NCI-H2196 (cell line): ENCODE data around the gene KCNJ18.
"Not testable (repeated sequence)": the region's sequence is repeated elsewhere in the genome, so short reads cannot be mapped to it uniquely, and the experiment has no call there.

Experiments
- DNase-seq: peaks from one replicate; lab custom pipeline; 2025; ENCODE audit not compliant: unreplicated experiment; lab: John Stamatoyannopoulos, UW

KCNJ18 gene

GRCh38 chr17:21670361-21671155 lies 21.8 kb upstream of the KCNJ18 start:
- not testable (repeated sequence) for DNase-seq

GRCh38 chr17:21671437-21671836 lies 20.9 kb upstream of the KCNJ18 start:
- DNase-seq, result not testable (repeated sequence)

GRCh38 chr17:21671871-21672270 lies 20.5 kb upstream of the KCNJ18 start:
- not testable (repeated sequence) for DNase-seq

GRCh38 chr17:21673451-21674241 lies 18.7 kb upstream of the KCNJ18 start:
- DNase-seq, result not testable (repeated sequence)

- no peak for DNase-seq
Measured at GRCh38 chr17:21674242-21674731, 18.0 kb upstream of the KCNJ18 start.

GRCh38 chr17:21674891-21675738 lies 17.2 kb upstream of the KCNJ18 start:
- not testable (repeated sequence) for DNase-seq

- DNase-seq, result not testable (repeated sequence)
Measured at GRCh38 chr17:21675739-21676130, 16.6 kb upstream of the KCNJ18 start.

GRCh38 chr17:21676281-21677111 lies 15.8 kb upstream of the KCNJ18 start:
- DNase-seq, result no peak

GRCh38 chr17:21677126-21677910 lies 15.0 kb upstream of the KCNJ18 start:
- DNase-seq, result no peak

GRCh38 chr17:21677911-21678310 lies 14.4 kb upstream of the KCNJ18 start:
- no peak for DNase-seq

GRCh38 chr17:21678393-21679081 lies 13.8 kb upstream of the KCNJ18 start:
- no peak for DNase-seq

GRCh38 chr17:21679256-21680146 lies 12.8 kb upstream of the KCNJ18 start:
- DNase-seq, result no peak

- DNase-seq, result no peak
Measured at GRCh38 chr17:21680366-21680765, 12.0 kb upstream of the KCNJ18 start.

- DNase-seq, result not testable (repeated sequence)
Measured at GRCh38 chr17:21680850-21681351, 11.4 kb upstream of the KCNJ18 start.

- not testable (repeated sequence) for DNase-seq
Measured at GRCh38 chr17:21681576-21681975, 10.7 kb upstream of the KCNJ18 start.

- not testable (repeated sequence) for DNase-seq
Measured at GRCh38 chr17:21682130-21682529, 10.2 kb upstream of the KCNJ18 start.

- DNase-seq, result not testable (repeated sequence)
Measured at GRCh38 chr17:21683142-21683712, 9.1 kb upstream of the KCNJ18 start.
